SJCRH30 (cell line): ENCODE measurements around the gene GPR171. TPM values are rescaled to one million over a fixed set of nuclear protein-coding genes. Genes with fewer than 3 reads are reported as not detected.

Experiments
- total RNA-seq: library from RNA; depleted of rRNA; stranded (reverse); fragments of >200 nt; shearing (Covaris generic); gene quantifications from 2 replicates; pipeline ENCODE4 v1.2.3, GENCODE V29; 2014; rRNA removed

GPR171 gene
- total RNA-seq, 1 experiment from 2014 or later, result not detected

Other genes starting within 250 kb of the GPR171 start
- not detected in 2 replicates for gene CLRN1, start 230.5 kb downstream of the GPR171 start, total RNA-seq
- not detected in 2 replicates for gene MED12L, start 117.6 kb downstream of the GPR171 start, total RNA-seq
- gene P2RY14, start 75.3 kb upstream of the GPR171 start, total RNA-seq, result 0.04 TPM in 1 of 2 replicates, not detected in the other
- gene GPR87, start 113.6 kb upstream of the GPR171 start, total RNA-seq, result not detected in 2 replicates
- not detected in 2 replicates for gene P2RY13, start 126.3 kb upstream of the GPR171 start, total RNA-seq
- not detected in 2 replicates for gene P2RY12, start 181.5 kb upstream of the GPR171 start, total RNA-seq